Cardiac muscle cell (in vitro differentiated cells and primary cell): ENCODE results near the gene FYB1. TPM values are rescaled to one million over a fixed set of nuclear protein-coding genes. Genes with fewer than 3 reads are reported as not detected.

Source experiments
- DNase-seq, 2 donors: peaks; one replicate each; pipeline versions ENCODE4 v3.0.0 to v3.0.0-alpha.2; 2010 to 2017; ENCODE audit warnings: low read depth in 1 of 2, low spot score in 1 of 2
- H3K27ac ChIP-seq: fragments of 200-600 bp; sonication (generic); 2 replicates; pipeline ENCODE4 v1.5.1; 2016
- H3K27me3 ChIP-seq: fragments of 200-600 bp; sonication (generic); 2 replicates; pipeline ENCODE4 v1.6.0; 2016; ENCODE audit warnings: control low read depth
- H3K36me3 ChIP-seq: fragments of 200-600 bp; sonication (generic); 2 replicates; pipeline ENCODE4 v1.5.1; 2016; ENCODE audit warnings: control low read depth
- H3K4me1 ChIP-seq: fragments of 200-600 bp; sonication (generic); 2 replicates; pipeline ENCODE4 v1.8.1; 2017; ENCODE audit warnings: low read depth, mild to moderate bottlenecking, mixed run types
- H3K4me3 ChIP-seq: fragments of 200-600 bp; sonication (generic); 2 replicates; pipeline ENCODE4 v1.5.1; 2016; ENCODE audit warnings: mild to moderate bottlenecking
- H3K9me3 ChIP-seq: fragments of 200-600 bp; sonication (generic); 2 replicates; pipeline ENCODE4 v1.5.1; 2017; ENCODE audit warnings: low read depth, mild to moderate bottlenecking, control low read depth
- CTCF ChIP-seq: IDR thresholded peaks from 2 replicates; pipeline ENCODE4 v1.5.1; 2012; ENCODE audit warnings: low read depth, mild to moderate bottlenecking, low read length
- polyA plus RNA-seq: library from polyadenylated mRNA; unstranded; fragments of >200 nt; fragmentation: Nextera tagmentation; extraction: Ambion mirVana; gene quantifications from 2 replicates; pipeline ENCODE4 v1.2.1, GENCODE V29; 2016
- total RNA-seq: library from RNA; depleted of rRNA; stranded (reverse); fragments of >200 nt; gene quantifications from 2 replicates; pipeline ENCODE4 v1.2.3, GENCODE V29; 2016

FYB1 gene
- total and polyA plus RNA-seq, 2 experiments from 2014 or later: not detected

- Histone ChIP-seq H3K27me3 (no peaks in the 10 kb centered on the region), H3K27ac (no peak overlapping the region), H3K9me3 (no peaks in the 10 kb centered on the region), H3K4me3 (no peak overlapping the region), H3K4me1 (no peaks in the 10 kb centered on the region), H3K36me3 (no peaks in the 10 kb centered on the region)
- no peak for DNase-seq
- TF ChIP-seq CTCF: no peak
These were observed 28.1 kb downstream of the FYB1 start for GRCh38 chr5:39191216-39191615.

GRCh38 chr5:39190311-39191102 is 28.9 kb downstream of the FYB1 start:
- Histone ChIP-seq H3K4me1 (no peaks in the 10 kb centered on the region), H3K27ac (no peak overlapping the region), H3K9me3 (no peaks in the 10 kb centered on the region), H3K36me3 (no peaks in the 10 kb centered on the region), H3K4me3 (no peak overlapping the region), H3K27me3 (no peaks in the 10 kb centered on the region)
- DNase-seq: no peak
- TF ChIP-seq CTCF: no peak

- TF ChIP-seq CTCF: no peak
- no peaks in the 10 kb centered on the region for H3K27me3 ChIP-seq
- no peak for DNase-seq
These were observed 29.9 kb downstream of the FYB1 start for GRCh38 chr5:39189292-39189955.

GRCh38 chr5:39187831-39188731 is 31.3 kb downstream of the FYB1 start:
- H3K27ac ChIP-seq: no peak overlapping the region
- no peak for TF ChIP-seq CTCF
- H3K36me3 ChIP-seq: no peaks in the 10 kb centered on the region
- no peaks in the 10 kb centered on the region for H3K27me3 ChIP-seq
- no peak overlapping the region for H3K4me3 ChIP-seq
- H3K9me3 ChIP-seq: no peaks in the 10 kb centered on the region
- H3K4me1 ChIP-seq: no peaks in the 10 kb centered on the region
- DNase-seq: no peak

More at GRCh38 chr5:39189292-39189955, 29.9 kb downstream of the FYB1 start:
- H3K27ac ChIP-seq: no peak overlapping the region
- no peaks in the 10 kb centered on the region for H3K4me1 ChIP-seq
- H3K9me3 ChIP-seq: no peaks in the 10 kb centered on the region
- H3K36me3 ChIP-seq: no peaks in the 10 kb centered on the region
- no peak overlapping the region for H3K4me3 ChIP-seq

- no peak for TF ChIP-seq CTCF
- Histone ChIP-seq H3K36me3 (no peaks in the 10 kb centered on the region), H3K9me3 (no peaks in the 10 kb centered on the region), H3K27me3 (no peaks in the 10 kb centered on the region), H3K4me3 (no peak overlapping the region), H3K27ac (no peak overlapping the region), H3K4me1 (no peaks in the 10 kb centered on the region)
- no peak for DNase-seq
These were observed 32.4 kb downstream of the FYB1 start for GRCh38 chr5:39186722-39187539.
